Stimulated activated naive CD4-positive, alpha-beta T cell treated with Interleukin-2 at 50 U/mL for 16 hours (primary cell): ENCODE data around the gene SLC39A11.
"Not testable (repeated sequence)": the region's sequence is repeated elsewhere in the genome, so short reads cannot be mapped to it uniquely, and the experiment has no call there.

Experiments
- DNase-seq: peaks from one replicate; lab custom pipeline; 2025; lab: John Stamatoyannopoulos, UW

The SLC39A11 gene

DNA sequence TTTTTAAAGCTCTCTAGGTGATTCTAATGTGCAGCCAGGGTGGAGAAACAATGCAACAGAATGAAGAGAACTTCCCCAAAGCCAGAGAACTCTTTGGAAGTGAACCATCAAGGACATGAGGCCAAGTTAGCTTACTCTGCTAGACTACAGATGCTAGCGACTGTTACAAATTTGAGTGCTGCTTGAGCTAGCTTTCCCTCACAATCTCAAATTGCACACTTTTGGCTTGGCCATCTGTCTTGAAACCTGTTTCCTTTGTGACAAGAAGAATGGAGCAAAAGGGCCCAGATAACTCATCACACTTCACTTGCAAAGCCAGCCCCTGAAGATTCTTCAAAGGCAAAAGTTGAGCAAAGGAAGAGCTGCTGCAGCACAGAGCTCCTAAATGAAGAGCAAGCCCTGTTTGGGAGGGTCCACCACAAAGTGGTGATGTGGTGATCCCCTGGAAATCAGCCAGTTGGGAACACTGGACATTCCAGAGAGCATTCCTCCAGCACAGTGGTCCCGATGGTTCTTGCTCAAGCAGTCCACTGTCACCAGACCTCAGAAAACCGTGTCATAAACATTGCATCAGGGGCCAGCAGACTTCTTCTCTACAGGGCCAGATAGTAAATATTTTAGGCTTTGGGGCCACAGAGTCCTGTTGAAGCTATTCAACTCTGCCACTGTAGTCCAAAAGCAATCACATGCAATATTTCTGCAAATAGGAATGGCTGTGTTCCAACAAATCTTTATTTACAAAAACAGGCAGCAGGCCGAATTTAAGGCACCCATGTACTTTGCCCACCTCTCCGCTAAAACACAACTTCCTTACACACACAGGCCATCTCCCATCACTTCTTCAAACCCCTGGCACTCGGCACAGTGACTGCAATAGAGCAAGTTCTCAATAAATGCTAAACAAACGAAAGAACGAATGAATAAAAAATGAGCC is 21.2 kb downstream of the SLC39A11 start:
- no peak for DNase-seq

DNA sequence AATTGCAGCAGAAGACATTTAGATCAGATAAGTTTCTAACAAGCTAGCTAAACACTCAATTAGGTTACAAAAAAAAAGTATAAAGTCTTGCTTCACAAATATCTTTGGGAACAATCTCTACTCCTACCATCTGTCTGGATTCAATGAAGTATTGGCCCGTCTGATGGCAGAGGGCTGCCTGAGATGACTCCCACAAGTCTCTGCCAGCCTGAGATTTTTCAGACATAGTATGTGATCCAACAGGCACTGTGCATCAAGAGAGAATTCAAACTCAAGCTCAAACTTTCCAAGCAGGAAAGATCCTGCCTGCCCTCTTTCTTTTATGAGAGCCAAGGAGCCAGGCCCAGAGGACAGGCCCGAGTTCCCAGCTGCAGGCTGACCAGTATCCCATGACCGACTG is 22.6 kb downstream of the SLC39A11 start:
- DNase-seq: no peak

DNA sequence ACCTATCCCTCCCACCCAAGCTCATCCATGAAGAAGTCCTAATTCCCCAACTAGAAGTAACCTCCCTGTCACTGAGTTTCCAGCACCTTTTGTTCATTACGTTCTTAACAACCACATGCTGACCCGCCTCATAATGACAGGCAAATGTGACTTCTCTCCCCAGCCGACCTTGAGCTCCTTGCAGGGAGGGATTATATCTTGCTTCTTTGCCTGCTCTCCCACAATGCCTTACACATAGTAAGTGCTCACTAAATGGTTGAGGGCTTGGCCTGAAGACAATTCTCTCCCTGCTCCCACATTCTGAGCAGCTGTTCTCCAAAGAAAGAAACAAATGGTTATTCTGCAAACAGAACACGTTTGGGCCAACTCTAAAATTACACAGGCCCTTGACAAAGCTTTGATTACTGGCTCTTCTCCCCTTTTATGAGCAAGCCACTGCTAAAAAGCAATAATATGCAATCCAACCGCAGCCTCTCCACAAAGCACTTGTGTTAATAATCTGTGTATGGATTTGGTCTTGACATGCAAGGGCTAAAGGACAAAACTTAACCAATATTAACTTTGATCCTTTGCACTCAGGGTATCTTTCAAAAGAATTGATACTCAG is 23.2 kb downstream of the SLC39A11 start:
- no peak for DNase-seq

DNA sequence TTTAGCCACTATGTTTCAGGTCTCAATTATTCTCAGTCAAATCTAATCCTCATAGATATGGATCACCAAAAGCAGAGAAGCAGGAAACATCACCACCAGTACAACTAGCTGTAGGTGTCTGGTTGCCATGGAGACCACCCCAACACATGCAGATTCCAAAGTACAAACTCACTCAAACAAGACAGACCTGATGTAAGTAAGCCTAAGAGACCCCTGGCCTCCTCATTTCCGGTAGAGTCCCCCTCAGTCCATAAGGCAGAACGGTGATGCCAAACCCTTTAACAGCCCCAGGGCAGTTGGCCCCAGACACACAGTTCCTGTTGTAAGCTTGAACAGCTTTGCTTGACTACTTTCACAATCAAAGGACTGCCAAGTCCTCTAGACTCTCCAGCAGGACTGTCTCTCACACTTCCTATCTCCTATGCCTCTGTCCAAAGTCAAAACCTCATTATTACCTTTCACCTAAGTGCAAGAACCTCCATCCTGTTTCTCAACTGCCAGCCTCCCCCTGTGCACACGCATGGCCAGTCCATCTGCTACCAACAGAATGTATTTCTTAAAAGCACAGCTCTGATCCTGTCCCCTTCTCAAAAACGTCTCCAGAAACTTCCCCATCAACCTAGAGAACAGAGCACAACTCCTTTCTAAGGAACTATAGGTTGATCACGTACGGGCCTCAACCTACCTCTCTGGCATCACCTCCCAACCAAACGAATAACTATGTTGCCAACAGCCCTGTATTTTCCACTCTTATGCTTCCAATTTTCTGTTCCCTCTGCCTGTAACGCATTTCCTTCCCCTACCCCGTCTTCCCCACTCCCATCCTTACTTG is 23.9 kb downstream of the SLC39A11 start:
- DNase-seq: no peak

DNA sequence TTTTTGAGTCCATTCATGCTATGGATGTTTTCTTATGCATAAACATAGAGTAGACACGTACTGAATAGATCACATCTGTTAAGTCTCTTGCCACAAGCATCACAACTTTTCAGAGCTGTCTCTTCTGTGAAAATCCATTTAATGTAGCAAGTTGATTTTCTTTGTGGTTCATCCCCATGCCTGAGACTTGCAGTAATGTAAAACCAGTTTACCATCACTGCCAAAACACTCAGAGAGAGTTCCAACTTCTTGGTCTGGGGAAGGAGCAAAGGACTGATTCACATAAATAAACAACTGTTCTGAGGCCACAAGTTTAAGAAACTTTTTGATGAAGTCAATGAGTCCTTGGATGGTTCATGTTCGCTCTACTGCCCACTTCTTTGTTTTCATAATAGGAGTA is 24.8 kb downstream of the SLC39A11 start:
- not testable (repeated sequence) for DNase-seq

DNA sequence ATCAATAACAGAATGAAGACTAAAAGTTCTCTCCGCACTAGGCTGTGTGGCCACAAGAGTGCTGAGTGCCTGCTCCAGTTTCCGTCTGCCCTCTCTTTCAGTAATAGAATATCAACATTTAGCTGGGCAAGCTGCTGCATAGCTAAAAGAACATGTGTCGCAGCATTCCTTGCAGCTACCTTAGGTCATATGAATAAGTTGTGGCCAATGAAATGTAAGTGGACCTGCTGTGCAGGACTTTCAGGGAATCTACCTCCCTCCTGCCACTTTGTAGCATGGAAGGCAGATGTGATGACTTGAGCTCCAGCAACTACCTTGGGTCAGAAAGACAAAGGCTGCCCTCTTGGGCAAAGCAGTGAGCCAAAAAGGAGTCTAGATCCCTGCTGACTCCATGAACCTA is 25.4 kb downstream of the SLC39A11 start:
- no peak for DNase-seq

DNA sequence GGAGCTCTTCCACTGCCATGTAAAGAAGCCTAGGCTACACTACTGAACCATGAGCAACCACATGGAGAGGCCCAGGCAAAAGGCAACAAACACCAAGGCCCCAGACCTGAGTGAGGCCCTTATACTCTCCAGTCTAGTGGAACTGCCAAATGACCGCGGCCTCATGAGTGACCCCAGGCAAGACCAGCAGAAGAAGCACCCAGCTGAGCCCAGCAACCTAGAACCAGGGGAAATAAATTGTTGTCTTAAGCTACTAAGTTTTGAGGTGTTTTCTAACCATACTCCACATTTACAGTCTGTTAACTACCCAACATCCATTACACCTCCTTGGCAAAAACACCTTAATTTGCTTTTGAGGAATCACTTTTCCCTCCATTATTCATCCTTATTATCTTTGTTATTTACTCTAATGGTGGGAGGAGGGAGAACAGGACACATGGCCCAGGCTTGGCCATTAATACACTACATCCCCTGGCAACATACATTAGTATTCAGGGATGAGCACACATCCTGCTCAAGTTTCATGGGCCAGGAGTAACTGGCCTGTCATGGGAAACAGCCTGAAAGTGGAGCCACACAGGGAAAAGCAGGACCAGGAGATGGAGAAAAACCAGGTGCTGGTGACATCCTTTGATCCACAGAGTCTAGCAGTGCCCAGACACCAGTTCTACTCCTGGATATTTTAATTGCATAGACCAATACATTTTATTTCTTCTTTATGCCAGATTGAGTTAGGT is 26.2 kb downstream of the SLC39A11 start:
- no peak for DNase-seq

DNA sequence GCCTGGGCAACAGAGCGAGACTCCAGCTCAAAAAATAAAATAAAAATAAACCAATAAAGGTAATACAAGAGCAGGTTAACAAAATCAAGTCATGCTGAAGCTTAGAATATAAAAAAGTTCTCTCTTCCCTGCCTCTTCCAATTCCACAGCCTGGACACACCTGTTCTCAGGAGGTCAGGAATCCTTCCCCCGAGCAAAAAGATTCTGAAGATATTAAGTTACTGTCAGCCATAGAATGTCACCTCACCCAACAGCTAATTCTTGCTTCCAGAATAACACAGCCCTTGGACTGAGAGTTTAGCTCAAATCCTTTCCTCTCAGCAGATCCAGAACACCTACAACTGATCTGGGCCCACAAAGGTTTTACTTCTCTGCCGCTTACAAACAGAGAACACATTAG is 27.1 kb downstream of the SLC39A11 start:
- DNase-seq: no peak

DNA sequence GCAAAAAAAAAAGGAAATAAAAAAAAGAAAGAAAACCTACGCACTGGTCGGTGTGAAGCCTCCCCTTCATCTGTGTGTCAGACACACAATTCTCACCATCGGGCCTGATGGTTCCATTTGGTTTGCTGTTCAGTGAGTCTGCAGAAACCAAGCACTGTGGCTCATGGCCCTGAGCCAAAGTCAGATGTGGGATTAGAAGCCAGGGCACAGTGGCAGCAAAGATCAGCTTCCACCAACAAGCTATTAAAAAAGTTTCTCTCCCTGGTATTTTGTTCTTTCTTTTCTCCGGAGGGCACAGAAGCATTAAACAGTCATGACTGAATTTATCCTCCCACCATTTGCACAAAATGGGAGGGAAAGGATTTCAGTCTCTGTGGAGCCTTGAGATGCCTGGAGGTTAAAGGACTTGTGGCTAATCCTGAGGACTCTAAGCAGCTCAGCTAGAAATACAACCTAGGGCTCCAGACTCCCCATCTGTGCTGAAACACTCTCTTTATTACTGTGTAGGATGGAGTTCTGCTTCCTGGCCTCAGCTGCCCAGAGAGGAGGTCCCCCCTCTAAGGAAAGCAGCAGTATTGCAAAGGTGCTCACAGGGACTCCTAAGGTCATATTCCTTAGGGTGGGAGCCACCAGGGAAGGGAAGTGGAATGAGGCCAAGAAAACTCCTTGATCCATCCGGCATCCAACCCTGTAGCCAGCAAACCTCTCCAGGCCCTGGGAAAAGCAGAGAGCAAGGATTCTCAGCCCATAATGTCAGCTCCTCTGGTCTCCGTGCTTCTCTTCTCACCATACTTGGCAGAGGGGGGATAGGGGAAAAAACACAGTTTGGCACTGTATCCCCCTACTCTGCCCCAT is 28.2 kb downstream of the SLC39A11 start:
- no peak for DNase-seq

DNA sequence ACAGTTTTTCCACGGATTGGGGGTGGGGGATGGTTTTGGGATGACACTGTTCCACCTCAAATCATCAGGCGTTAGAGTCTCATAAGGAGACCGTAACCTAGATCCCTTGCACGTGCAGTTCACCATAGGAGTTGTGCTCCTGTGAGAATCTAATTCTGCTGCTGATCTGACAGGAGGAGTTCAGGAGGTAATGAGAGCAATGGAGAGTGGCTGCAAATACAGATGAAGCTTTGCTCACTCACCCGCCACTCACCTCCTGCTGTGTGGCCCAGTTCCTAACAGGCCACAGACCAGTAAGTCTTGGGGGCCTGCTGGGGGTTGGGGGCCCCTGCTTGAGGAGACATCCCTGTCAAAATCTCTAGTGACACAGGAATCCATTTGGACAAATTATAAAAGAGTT is 29.8 kb downstream of the SLC39A11 start:
- no peak for DNase-seq

DNA sequence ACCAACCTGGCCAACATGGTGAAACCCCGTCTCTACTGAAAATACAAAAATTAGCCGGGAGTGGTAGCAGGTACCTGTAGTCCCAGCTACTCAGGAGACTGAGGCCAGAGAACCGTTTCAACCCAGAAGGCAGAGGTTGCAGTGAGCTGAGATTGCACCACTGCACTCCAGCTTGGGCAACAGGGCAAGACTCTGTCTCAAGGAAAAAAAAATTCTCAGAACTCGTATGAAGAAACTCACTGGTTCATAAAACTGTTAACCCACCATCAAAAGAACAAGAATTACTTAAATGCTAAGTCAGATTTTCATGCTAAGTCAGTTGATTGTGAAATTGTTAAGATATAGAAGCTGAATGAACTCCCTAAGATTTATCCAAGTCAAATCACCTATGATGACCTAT is 31.3 kb downstream of the SLC39A11 start:
- no peak for DNase-seq

DNA sequence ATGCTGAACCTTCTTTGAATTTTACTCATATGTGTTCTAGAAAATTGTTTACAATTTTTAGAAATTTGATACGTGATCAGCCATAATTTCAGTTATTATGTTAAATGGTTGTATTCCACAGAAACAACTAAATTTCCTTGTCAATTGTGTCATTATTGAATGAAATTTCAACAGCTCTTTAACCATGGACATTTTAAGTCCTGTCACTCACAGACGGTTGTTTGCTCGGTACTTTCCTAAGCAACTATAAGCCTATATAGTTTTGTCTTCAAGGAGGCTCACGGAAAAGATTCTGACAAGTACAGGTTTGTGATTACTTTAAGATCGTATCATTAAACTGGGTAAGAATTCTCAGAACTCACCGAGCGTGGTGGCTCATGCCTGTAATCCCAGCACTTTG is 31.8 kb downstream of the SLC39A11 start:
- no peak for DNase-seq

DNA sequence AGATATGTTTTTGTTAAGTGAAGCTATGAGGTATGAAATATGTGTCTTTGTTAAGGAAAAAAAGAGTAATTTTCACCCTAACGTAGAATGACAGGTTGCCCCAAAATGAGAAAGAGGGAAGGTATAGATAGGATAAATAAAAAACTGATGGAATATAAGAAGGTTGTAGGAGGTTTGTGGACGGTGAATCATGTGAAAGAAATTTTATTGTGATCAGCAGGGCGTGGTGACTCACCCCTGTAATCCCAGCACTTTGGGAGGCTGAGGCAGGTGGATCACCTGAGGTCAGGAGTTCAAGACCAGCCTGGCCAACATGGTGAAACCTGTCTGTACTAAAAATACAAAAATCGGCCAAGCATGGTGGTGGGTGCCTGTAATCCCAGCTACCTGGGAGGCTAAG is 32.8 kb downstream of the SLC39A11 start:
- DNase-seq: not testable (repeated sequence)

GRCh38 chr17:73058022-73058421 is 34.5 kb downstream of the SLC39A11 start:
- DNase-seq: no peak

DNA sequence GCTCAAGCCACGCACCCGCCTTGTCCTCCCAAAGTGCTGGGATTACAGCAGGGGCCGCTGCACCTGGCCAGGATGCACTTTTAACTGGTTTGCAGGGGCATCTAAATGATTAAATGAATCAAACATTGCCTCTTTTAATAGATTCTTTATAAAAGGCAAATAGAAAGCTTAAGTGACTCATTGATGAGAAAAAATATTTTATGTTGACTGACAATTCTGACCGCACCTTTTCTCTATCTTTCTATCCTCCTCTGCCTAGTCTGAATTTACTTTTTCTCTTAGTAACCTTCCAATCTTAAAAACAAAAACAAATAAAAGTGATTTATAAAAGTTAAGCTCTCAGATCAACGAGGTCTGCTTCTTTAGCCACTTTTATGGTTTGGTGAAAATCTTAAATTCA is 35.3 kb downstream of the SLC39A11 start:
- no peak for DNase-seq

DNA sequence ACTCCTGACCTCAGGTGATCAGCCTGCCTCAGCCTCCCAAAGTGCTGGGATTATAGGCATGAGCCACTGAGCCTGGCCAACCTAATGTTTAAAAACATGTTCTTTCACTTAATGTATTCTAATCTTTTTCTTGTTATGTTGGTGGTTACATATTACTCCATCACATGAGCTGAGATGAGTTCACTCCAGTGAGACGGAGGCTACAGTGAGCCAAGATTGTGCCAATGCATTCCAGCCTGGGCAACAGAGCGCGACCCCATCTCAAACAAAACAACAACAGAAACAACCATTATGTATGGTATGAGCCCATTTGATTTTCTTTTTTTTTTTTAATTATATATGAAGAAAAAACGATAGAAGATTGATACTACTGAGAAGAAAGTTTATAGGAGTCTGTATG is 39.6 kb downstream of the SLC39A11 start:
- no peak for DNase-seq

DNA sequence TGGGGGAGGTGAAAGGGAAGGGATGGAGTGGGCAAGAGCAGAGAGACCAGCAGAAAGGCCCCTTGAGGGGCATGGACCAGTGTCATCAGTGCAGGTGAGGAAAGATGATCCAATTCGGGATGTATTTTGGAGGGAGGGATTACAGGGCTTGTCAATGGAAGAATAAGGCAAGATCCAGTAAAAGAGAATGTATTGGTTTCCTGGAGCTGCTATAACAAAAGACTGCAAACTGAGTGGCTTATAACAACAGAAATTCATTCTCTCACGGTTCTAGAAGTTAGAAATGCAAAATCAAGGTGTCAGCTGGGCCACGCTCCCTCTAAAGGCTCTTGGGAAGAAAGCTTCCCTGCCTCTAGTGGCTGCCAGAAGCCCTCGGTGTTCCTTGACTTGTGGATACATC is 41.7 kb downstream of the SLC39A11 start:
- DNase-seq: no peak

DNA sequence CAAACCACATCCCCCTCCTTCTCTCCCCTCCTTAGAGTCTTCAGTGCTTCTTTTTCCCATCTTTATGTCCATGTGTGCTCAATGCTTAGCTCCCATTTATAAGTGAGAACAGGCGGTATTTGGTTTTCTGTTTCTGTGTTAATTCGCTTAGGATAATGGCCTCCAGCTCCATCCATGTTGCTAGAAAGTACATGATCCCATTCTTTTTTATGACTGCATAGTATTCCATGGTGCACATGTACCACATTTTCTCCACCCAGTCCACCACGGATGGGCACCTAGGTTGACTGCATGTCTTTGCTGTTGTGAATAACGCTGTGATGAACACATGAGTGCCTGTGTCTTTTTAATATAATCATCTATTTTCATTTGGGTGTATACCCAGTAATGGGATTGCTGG is 44.3 kb downstream of the SLC39A11 start:
- no peak for DNase-seq

DNA sequence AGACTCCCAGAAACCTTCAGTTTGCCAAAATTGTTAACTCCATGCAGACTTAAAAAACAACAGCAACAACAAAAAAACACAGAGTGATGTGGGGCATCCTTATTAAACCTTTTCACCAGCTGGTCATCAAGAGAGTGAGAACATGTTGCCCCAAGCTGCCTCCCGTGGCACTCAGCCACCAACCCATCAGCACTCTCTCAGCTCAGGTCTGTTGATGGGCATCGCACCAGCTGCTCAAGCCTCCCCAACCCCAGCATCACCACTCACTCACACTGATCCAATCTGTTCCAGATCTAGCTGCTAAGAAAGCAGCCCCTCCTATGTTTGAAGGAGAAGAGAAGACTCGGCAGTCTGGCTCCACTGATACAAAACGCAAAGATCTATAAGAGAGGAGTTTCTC is 46.8 kb downstream of the SLC39A11 start:
- DNase-seq: no peak

- DNase-seq: no peak
Observed at GRCh38 chr17:73043686-73044581, 48.6 kb downstream of the SLC39A11 start.
